Neural progenitor cell (in vitro differentiated cells): ENCODE data around the gene ZFYVE21. TPM values are rescaled to one million over a fixed set of nuclear protein-coding genes. Genes with fewer than 3 reads are reported as not detected.
A peak's percentile ranks its signal among the peaks of the same experiment; 100 is the strongest.
"Not testable (repeated sequence)": the region's sequence is repeated elsewhere in the genome, so short reads cannot be mapped to it uniquely, and the experiment has no call there.

Source experiments
- DNase-seq: peaks from one replicate; pipeline ENCODE4 v3.0.0-alpha.2; 2016; ENCODE audit warnings: low spot score
- H2AFZ ChIP-seq: fragments of 200-600 bp; sonication (generic); replicated peaks from 2 replicates; pipeline ENCODE4 v1.6.1; 2016; ENCODE audit warnings: antibody characterized with exemption
- H3F3A ChIP-seq: fragments of 200-600 bp; sonication (generic); 2 replicates; pipeline ENCODE4 v1.6.1; 2016; ENCODE audit warnings: antibody characterized with exemption, low read depth
- H3K27ac ChIP-seq: fragments of 200-600 bp; sonication (generic); 2 replicates; pipeline ENCODE4 v1.5.1; 2016; ENCODE audit warnings: mild to moderate bottlenecking
- H3K27me3 ChIP-seq: fragments of 200-600 bp; sonication (generic); 2 replicates; pipeline ENCODE4 v1.6.1; 2016; ENCODE audit warnings: mild to moderate bottlenecking, moderate library complexity
- H3K36me3 ChIP-seq: fragments of 200-600 bp; sonication (generic); 2 replicates; pipeline ENCODE4 v1.5.1; 2016
- H3K4me1 ChIP-seq: fragments of 200-600 bp; sonication (generic); 2 replicates; pipeline ENCODE4 v1.6.1; 2016; ENCODE audit warnings: mixed run types
- H3K4me2 ChIP-seq: fragments of 200-600 bp; sonication (generic); 2 replicates; pipeline ENCODE4 v1.6.1; 2016
- H3K4me3 ChIP-seq: fragments of 200-600 bp; sonication (generic); 2 replicates; pipeline ENCODE4 v1.5.1; 2016
- H3K79me2 ChIP-seq: fragments of 200-600 bp; sonication (generic); 2 replicates; pipeline ENCODE4 v1.6.1; 2016; ENCODE audit warnings: low read depth
- H3K9ac ChIP-seq: fragments of 200-600 bp; sonication (generic); 2 replicates; pipeline ENCODE4 v1.6.1; 2016
- H3K9me3 ChIP-seq: fragments of 200-600 bp; sonication (generic); 2 replicates; pipeline ENCODE4 v1.5.1; 2016; ENCODE audit warnings: low read depth
- H4K20me1 ChIP-seq: fragments of 200-600 bp; sonication (generic); 2 replicates; pipeline ENCODE4 v1.6.1; 2016; ENCODE audit warnings: low read depth
- H3K27ac Mint-ChIP-seq: 3 replicates; pipeline ENCODE4 v1.8.0; 2021; ENCODE audit warnings: mixed read lengths
- H3K27me3 Mint-ChIP-seq: 2 replicates; pipeline ENCODE4 v1.8.0; 2022; ENCODE audit warnings: low read depth, mild to moderate bottlenecking, inconsistent platforms, moderate library complexity, mixed read lengths; ENCODE audit not compliant: insufficient read depth
- H3K36me3 Mint-ChIP-seq: 3 replicates; pipeline ENCODE4 v1.8.0; 2021; ENCODE audit warnings: mixed read lengths
- H3K4me1 Mint-ChIP-seq: 3 replicates; pipeline ENCODE4 v1.8.0; 2021; ENCODE audit warnings: mixed read lengths
- H3K4me3 Mint-ChIP-seq: 3 replicates; pipeline ENCODE4 v1.8.0; 2021; ENCODE audit warnings: mild to moderate bottlenecking, moderate library complexity, mixed read lengths
- H3K9me3 Mint-ChIP-seq: 3 replicates; pipeline ENCODE4 v1.8.0; 2020; ENCODE audit warnings: mixed read lengths
- EZH2 ChIP-seq: fragments of 200-600 bp; sonication (generic); IDR thresholded peaks from 2 replicates; pipeline ENCODE4 v1.6.1; 2017; ENCODE audit warnings: antibody characterized with exemption, mild to moderate bottlenecking, moderate library complexity
- EZH2phosphoT487 ChIP-seq: fragments of 200-600 bp; sonication (generic); IDR thresholded peaks from 2 replicates; pipeline ENCODE4 v1.6.1; 2017; ENCODE audit warnings: antibody characterized with exemption
- total RNA-seq: library from RNA; depleted of rRNA; stranded (reverse); fragments of >200 nt; gene quantifications from 2 replicates; pipeline ENCODE4 v1.2.3, GENCODE V29; 2015; ENCODE audit warnings: low replicate concordance
- TF ChIP-seq, protein P1 (sequence below): fragments of 200-600 bp; sonication (generic); IDR thresholded peaks from 2 replicates; pipeline ENCODE4 v1.5.1; 2017; ENCODE audit warnings: antibody characterized with exemption, mild to moderate bottlenecking

ZFYVE21 gene
- total RNA-seq, 1 donor from 2014 or later, result 46.2 TPM

DNA sequence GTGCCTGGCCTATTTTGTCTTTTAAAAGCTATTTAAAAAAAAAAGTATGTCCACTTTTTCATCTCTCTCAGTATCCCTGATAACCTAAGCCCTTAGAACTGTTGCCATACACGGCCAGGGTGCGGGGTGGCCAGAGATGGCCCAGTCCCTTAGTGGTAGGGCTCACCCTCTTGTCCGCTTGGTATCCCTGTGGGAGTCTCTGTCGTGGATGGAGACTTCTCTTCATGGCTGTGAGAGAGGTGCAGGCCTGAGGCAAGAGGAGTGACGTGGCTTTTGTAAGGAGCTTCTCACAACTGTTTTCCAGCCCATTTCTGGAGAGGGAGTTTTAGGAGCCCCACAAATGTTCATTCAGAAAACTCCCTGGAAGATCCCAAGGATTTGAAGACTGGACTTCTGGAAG lies 27.2 kb upstream of the ZFYVE21 start:
- Histone ChIP-seq H2AFZ (no peak overlapping the region), H4K20me1 (peaks cover 29% of the 10 kb centered on the region), H3K4me2 (no peak overlapping the region), H3K36me3 (no peaks in the 10 kb centered on the region), H3K4me1 (no peaks in the 10 kb centered on the region), H3K9me3 (no peaks in the 10 kb centered on the region), H3K79me2 (no peaks in the 10 kb centered on the region), H3K27me3 (no peaks in the 10 kb centered on the region), H3K27ac (no peak overlapping the region), H3K4me3 (no peak overlapping the region), H3F3A (no peaks in the 10 kb centered on the region), H3K9ac (no peak overlapping the region)
- TF ChIP-seq EZH2 (no peak), EZH2phosphoT487 (no peak)
- TF ChIP-seq, protein P1, sequence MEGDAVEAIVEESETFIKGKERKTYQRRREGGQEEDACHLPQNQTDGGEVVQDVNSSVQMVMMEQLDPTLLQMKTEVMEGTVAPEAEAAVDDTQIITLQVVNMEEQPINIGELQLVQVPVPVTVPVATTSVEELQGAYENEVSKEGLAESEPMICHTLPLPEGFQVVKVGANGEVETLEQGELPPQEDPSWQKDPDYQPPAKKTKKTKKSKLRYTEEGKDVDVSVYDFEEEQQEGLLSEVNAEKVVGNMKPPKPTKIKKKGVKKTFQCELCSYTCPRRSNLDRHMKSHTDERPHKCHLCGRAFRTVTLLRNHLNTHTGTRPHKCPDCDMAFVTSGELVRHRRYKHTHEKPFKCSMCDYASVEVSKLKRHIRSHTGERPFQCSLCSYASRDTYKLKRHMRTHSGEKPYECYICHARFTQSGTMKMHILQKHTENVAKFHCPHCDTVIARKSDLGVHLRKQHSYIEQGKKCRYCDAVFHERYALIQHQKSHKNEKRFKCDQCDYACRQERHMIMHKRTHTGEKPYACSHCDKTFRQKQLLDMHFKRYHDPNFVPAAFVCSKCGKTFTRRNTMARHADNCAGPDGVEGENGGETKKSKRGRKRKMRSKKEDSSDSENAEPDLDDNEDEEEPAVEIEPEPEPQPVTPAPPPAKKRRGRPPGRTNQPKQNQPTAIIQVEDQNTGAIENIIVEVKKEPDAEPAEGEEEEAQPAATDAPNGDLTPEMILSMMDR, result no peak
- Mint-ChIP-seq H3K9me3 (no peaks in the 10 kb centered on the region), H3K27me3 (no peaks in the 10 kb centered on the region), H3K36me3 (peaks cover 18% of the 10 kb centered on the region), H3K4me3 (no peak overlapping the region), H3K4me1 (peaks cover 2% of the 10 kb centered on the region), H3K27ac (no peak overlapping the region)
- no peak for DNase-seq

DNA sequence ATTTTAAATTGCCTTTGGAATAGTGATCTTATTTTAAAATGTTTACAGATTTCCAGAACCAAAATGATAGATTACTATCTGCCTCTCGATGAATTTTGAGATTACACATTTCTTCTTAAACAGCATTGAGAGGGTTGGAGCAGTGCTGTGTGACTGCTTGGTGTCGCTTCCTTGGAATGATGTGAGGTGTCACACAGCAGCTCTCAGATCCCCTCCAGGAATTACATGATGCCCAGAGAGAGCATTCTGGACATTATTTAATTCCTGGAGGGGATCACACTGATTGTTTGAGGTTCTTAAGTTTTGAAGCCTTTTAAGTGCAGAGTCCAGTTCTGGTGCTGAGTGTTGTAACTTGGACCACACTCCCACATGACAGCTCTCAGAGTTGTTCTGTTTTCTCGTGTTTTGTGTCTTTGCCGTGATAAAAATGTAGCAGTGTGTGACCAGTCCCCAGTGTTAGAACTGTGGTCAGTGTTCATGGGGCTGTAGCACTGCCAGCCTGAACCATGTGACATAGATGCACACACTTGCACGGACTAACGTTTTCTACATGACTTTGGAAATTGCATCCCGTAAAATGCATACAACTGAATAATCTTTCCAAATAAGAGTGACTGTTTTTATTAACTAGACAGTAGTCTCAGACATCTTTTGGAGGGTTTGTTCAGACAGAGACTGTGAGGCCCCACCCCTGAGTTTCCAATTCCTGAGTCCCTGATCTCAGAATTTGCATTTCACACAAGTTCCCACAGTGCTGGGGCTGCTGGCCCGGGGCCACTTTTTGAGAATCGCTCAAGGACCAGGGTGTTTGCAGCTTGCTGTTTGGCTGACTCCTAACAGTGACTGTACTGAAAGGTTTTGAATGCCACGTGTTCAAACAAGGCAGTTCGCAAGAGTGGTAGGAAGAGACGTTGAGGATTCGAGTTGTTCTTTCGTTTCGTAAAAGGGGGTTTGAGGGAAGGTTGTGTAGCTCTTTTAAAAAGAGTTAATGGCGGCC lies 26.4 kb upstream of the ZFYVE21 start:
- no peak for DNase-seq
- peaks cover 32% of the 10 kb centered on the region for H4K20me1 ChIP-seq
- Mint-ChIP-seq H3K27ac (no peak overlapping the region), H3K36me3 (peaks cover 20% of the 10 kb centered on the region), H3K4me1 (peaks cover 2% of the 10 kb centered on the region), H3K27me3 (no peaks in the 10 kb centered on the region), H3K4me3 (no peak overlapping the region), H3K9me3 (no peaks in the 10 kb centered on the region)
- H2AFZ ChIP-seq, result no peak overlapping the region
- no peaks in the 10 kb centered on the region for H3K4me1 ChIP-seq
- H3K27ac ChIP-seq, result peak overlapping the region; percentile 29
- H3K4me2 ChIP-seq, result no peak overlapping the region
- no peak for TF ChIP-seq EZH2
- TF ChIP-seq, protein P1, result no peak
- TF ChIP-seq EZH2phosphoT487, result no peak
- no peaks in the 10 kb centered on the region for H3F3A ChIP-seq
- no peaks in the 10 kb centered on the region for H3K27me3 ChIP-seq
- H3K79me2 ChIP-seq, result no peaks in the 10 kb centered on the region
- H3K4me3 ChIP-seq, result no peak overlapping the region
- peak overlapping the region; percentile 27 for H3K9ac ChIP-seq
- no peaks in the 10 kb centered on the region for H3K9me3 ChIP-seq
- H3K36me3 ChIP-seq, result no peaks in the 10 kb centered on the region

DNA sequence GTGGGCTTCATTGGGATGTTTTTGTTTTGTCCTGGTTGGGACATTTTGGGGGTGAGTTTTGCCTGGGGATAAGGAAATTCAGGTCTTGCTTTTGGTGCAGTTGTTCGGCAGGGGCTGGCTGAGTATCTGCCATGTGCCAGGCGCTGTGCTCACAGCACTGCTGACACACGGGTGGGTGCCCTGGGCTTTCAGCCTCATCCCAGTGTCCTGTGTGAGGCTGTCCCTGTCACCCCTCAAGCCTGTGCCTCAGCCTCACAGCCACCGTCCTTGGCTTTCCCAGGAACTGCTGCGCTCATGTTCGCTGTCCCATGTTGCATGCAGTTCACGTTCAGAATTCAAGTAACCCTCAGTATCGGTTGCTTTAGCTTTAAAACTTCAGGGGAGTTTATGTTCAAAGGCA lies 25.3 kb upstream of the ZFYVE21 start:
- Mint-ChIP-seq H3K27me3 (no peaks in the 10 kb centered on the region), H3K36me3 (peaks cover 18% of the 10 kb centered on the region), H3K4me3 (no peak overlapping the region), H3K4me1 (peaks cover 3% of the 10 kb centered on the region), H3K27ac (peak overlapping the region; percentile 15), H3K9me3 (no peaks in the 10 kb centered on the region)
- no peaks in the 10 kb centered on the region for H3K36me3 ChIP-seq
- H3F3A ChIP-seq, result no peaks in the 10 kb centered on the region
- no peak overlapping the region for H3K4me2 ChIP-seq
- no peak overlapping the region for H3K27ac ChIP-seq
- TF ChIP-seq, protein P1, result no peak
- TF ChIP-seq EZH2 (no peak), EZH2phosphoT487 (no peak)
- no peak overlapping the region for H3K9ac ChIP-seq
- peaks cover 40% of the 10 kb centered on the region for H4K20me1 ChIP-seq
- no peak overlapping the region for H3K4me3 ChIP-seq
- H3K79me2 ChIP-seq, result no peaks in the 10 kb centered on the region
- H3K4me1 ChIP-seq, result peaks cover under 1% of the 10 kb centered on the region
- no peak overlapping the region for H2AFZ ChIP-seq
- DNase-seq, result no peak
- no peaks in the 10 kb centered on the region for H3K9me3 ChIP-seq
- no peaks in the 10 kb centered on the region for H3K27me3 ChIP-seq

DNA sequence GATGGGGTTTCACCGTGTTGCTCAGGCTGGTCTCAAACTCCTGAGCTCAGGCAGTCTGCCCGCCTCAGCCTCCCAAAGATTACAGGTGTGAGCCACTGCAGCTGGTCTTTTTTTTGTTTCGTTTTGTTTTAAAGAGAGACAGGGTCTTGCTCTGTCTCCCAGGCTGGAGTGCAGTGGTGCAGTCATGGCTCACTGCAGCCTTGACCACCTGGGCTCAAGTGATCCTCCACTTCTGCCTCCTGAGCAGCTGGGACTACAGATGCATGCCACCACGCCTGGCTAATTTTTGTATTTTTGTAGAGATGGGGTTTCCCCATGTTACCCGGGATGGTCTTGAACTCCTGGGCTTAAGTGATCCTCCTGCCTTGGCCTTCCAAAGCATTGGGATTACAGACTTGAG lies 24.0 kb upstream of the ZFYVE21 start:
- H3K9me3 ChIP-seq, H3K4me1 ChIP-seq, H3K4me3 Mint-ChIP-seq, H3K36me3 ChIP-seq, H3K27ac Mint-ChIP-seq, H3K4me2 ChIP-seq, H3K9me3 Mint-ChIP-seq, H3K27me3 Mint-ChIP-seq, H3K4me3 ChIP-seq, H3F3A ChIP-seq, H2AFZ ChIP-seq, H3K9ac ChIP-seq, H3K27ac ChIP-seq, H3K27me3 ChIP-seq, DNase-seq, H3K79me2 ChIP-seq: not testable (repeated sequence)
- peaks cover 15% of the 10 kb centered on the region for H3K36me3 Mint-ChIP-seq
- H4K20me1 ChIP-seq, result peaks cover 48% of the 10 kb centered on the region
- peaks cover 16% of the 10 kb centered on the region for H3K4me1 Mint-ChIP-seq
